Activated B cell treated with CpG ODN at 0.5 μM for 24 hours (primary cell): ENCODE data around the gene CNNM4. TPM values are rescaled to one million over a fixed set of nuclear protein-coding genes. Genes with fewer than 3 reads are reported as not detected.

Experiments
- ATAC-seq: fragments of 200-7000 bp; cut with Tn5 transposase; one replicate; pipeline ENCODE4 v1.10.0; 2021; ENCODE audit warnings: low read depth, mild to moderate bottlenecking, moderate library complexity
- CTCF ChIA-PET: fragments of 350-600 bp; sonication (Branson Sonifier 250); formaldehyde crosslinking; loops from one replicate; lab custom pipeline; 2021; ENCODE audit warnings: antibody characterized with exemption; lab: Charles Lee
- POLR2A ChIA-PET: fragments of 350-600 bp; sonication (Branson Sonifier 250); formaldehyde crosslinking; loops from one replicate; lab custom pipeline; 2021; ENCODE audit warnings: antibody characterized with exemption; lab: Charles Lee
- DNase-seq: peaks from one replicate; pipeline ENCODE4 v3.0.0; 2022
- H3K27ac Mint-ChIP-seq: one replicate; pipeline ENCODE4 v1.8.0; 2020; ENCODE audit warnings: mixed read lengths
- H3K27me3 Mint-ChIP-seq: one replicate; pipeline ENCODE4 v1.8.0; 2021; ENCODE audit warnings: mixed read lengths
- H3K36me3 Mint-ChIP-seq: one replicate; pipeline ENCODE4 v1.8.0; 2021; ENCODE audit warnings: low read depth, mixed read lengths
- H3K4me1 Mint-ChIP-seq: one replicate; pipeline ENCODE4 v1.8.0; 2021; ENCODE audit warnings: mixed read lengths
- H3K4me3 Mint-ChIP-seq: one replicate; pipeline ENCODE4 v1.8.0; 2020; ENCODE audit warnings: mild to moderate bottlenecking, mixed read lengths
- H3K9me3 Mint-ChIP-seq: one replicate; pipeline ENCODE4 v1.8.0; 2020; ENCODE audit warnings: mixed read lengths
- intact Hi-C: fragments of 100-400 bp; cut with micrococcal nuclease; formaldehyde crosslinking; loops from one replicate; pipeline ENCODE4 v1.15.1; 2024
- total RNA-seq: library from RNA; stranded (reverse); gene quantifications from 2 replicates; pipeline ENCODE4 v1.2.3, GENCODE V29; 2022
- TF ChIP-seq, protein P1 (sequence below): fragments of 200-600 bp; IDR thresholded peaks from one replicate; pipeline ENCODE4 v1.8.0; 2022; ENCODE audit warnings: antibody characterized with exemption, mild to moderate bottlenecking

Gene CNNM4
- total RNA-seq, 1 donor from 2014 or later, result 10.0 TPM

DNA sequence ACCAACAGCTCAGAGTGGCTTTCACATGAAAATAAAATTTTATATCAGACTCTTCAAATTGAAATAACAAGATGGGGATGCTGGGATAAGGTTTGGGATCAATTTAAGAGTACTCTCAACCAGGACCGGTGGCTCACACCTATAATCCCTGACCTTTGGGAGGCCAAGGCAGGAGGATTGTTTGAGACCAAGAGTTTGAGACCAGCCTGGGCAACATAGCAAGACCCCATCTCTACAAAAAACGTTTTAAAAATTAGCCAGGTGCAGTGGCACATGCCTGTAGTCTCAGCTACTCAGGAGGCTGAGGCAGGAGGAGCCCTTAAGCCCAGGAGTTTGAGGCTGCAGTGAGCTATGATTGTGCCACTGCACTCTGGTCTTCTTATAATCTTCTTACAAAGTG, 23.5 kb upstream of the CNNM4 start:
- H3K27me3 Mint-ChIP-seq, result no peaks in the 10 kb centered on the region
- no peaks in the 10 kb centered on the region for H3K9me3 Mint-ChIP-seq
- H3K36me3 Mint-ChIP-seq, result peaks cover 42% of the 10 kb centered on the region
- no peak overlapping the region for H3K27ac Mint-ChIP-seq
- intact Hi-C loops, result no loop called here
- no peak overlapping the region for H3K4me3 Mint-ChIP-seq
- no peak for ATAC-seq
- TF ChIP-seq, protein P1, sequence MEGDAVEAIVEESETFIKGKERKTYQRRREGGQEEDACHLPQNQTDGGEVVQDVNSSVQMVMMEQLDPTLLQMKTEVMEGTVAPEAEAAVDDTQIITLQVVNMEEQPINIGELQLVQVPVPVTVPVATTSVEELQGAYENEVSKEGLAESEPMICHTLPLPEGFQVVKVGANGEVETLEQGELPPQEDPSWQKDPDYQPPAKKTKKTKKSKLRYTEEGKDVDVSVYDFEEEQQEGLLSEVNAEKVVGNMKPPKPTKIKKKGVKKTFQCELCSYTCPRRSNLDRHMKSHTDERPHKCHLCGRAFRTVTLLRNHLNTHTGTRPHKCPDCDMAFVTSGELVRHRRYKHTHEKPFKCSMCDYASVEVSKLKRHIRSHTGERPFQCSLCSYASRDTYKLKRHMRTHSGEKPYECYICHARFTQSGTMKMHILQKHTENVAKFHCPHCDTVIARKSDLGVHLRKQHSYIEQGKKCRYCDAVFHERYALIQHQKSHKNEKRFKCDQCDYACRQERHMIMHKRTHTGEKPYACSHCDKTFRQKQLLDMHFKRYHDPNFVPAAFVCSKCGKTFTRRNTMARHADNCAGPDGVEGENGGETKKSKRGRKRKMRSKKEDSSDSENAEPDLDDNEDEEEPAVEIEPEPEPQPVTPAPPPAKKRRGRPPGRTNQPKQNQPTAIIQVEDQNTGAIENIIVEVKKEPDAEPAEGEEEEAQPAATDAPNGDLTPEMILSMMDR, result no peak
- ChIA-PET CTCF (interaction anchor here (1.8 kb wide), 1 partner anchor 24 kb away, joined by 4 read pairs; no protein-coding TSS in a partner anchor), POLR2A (no interaction called here)
- H3K4me1 Mint-ChIP-seq, result peaks cover 33% of the 10 kb centered on the region
- DNase-seq, result no peak

DNA sequence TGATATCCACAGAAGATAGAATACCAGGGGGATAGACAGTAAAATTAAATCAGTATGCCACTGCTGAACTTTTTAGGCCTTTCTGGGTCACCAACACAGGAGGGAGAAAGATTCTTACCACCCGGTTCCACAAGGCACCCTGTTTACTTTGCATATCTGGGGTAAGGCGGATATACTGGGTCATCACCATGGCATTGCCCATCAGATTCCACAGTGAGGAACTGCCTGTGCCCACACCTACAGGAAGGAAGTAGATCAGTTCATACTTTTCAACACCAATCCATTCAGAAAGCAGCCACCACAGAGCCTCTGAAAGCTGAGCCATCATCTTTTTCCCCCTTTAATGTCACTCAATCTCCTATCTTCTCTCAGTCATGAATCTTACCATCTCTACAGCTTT, 22.9 kb upstream of the CNNM4 start:
- POLR2A ChIA-PET, result no interaction called here
- Mint-ChIP-seq H3K27me3 (no peaks in the 10 kb centered on the region), H3K9me3 (no peaks in the 10 kb centered on the region), H3K36me3 (peaks cover 39% of the 10 kb centered on the region), H3K4me1 (peaks cover 33% of the 10 kb centered on the region), H3K27ac (peak overlapping the region; percentile 57), H3K4me3 (peak overlapping the region; percentile 52)
- TF ChIP-seq, protein P1, result no peak
- ATAC-seq (no peak), DNase-seq (no peak)
- intact Hi-C loops, result no loop called here
- CTCF ChIA-PET, result no interaction called here

DNA sequence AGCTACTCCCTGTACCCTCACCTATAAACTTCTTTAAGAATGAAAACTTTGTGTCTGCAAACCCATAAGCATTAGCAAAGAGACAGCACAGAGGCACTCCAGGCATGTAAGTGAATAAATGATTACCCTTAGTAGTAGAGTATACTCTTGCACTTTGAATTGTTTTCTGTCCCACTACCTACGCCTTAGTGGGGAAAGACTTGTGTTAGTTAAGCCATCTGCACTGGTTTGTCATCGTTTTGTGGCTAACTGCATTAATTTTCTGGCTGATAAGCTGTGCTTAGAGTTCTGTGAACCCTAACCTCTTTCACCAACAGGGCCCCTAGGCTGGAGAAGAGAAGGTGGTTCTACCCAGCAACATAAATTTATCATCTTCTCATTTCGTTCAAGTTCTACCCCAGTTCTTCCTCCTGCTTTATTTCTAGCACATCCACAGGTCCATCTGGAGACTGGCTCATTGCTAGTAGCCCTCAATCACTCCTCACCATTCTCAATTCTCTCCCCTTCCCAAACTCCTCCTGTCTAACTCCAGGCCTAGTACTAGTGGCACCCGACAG, 21.5 kb upstream of the CNNM4 start:
- H3K36me3 Mint-ChIP-seq, result peaks cover 26% of the 10 kb centered on the region
- DNase-seq, result no peak
- intact Hi-C loops, result no loop called here
- peaks cover 33% of the 10 kb centered on the region for H3K4me1 Mint-ChIP-seq
- H3K9me3 Mint-ChIP-seq, result no peaks in the 10 kb centered on the region
- ATAC-seq, result no peak
- H3K27me3 Mint-ChIP-seq, result no peaks in the 10 kb centered on the region
- peak overlapping the region; percentile 94 for H3K27ac Mint-ChIP-seq
- ChIA-PET POLR2A (interaction anchor here (0.7 to 3.1 kb wide), 2 partner anchors 21 to 101 kb away, joined by 3 to 14 read pairs; partner anchors contain the start of gene CNNM4), CTCF (interaction anchor here (1.3 kb wide), 1 partner anchor 118 kb away, joined by 3 read pairs; the partner anchor contains the start of gene ANKRD39)
- peak overlapping the region; percentile 98 for H3K4me3 Mint-ChIP-seq
- TF ChIP-seq, protein P1, result no peak

DNA sequence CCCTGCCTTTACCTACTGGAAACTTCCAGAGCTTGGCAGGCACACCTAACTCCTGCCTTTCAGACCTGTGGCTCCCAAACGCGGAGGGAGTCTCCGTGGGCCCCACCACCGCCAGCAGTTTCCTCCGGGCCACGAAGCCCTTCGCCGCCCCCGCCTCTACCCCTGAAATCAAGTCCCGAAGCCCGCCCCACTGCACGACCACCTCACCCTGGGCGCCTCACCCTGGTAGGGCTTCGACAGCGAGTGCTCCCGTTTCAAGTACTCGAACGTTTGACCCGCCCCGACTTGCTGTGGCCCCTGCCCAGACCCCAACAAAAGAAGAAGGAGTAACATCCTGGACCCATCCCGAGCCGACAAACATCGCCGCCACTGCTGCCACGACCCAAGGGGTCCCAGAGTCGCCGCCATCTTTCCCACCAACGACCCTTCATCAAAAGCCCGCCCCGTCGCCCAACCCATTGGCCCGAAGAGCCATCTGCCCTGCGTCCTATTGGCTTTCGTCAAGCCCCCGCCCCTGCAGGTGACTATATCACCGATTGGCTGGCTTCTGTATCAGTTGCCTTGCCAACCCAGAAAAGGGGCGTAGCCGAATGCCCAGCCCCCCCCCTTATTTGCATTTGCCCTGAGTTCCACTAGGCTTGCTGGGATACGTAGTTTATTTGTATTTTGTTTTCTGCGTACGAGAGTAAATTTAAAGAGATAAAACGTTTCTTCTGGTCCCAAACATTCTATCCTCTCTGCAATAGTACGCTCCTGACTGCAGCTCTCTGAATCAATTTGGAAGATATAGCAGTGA, 20.9 kb upstream of the CNNM4 start, which contains the start of gene LMAN2L:
Gene LMAN2L, minus strand, starts transcription at position 432 of the 796 bp plus-strand sequence. Its CDS starts 24 bp downstream, at position 408.
- TF ChIP-seq, protein P1, result no peak
- ChIA-PET POLR2A (interaction anchor here (3.1 kb wide), 1 partner anchor 21 kb away, joined by 14 read pairs; the partner anchor contains the start of gene CNNM4), CTCF (interaction anchor here (0.6 to 1.3 kb wide), 3 partner anchors 24 to 118 kb away, joined by 3 to 4 read pairs (median 3); partner anchors contain the start of gene ANKRD39)
- Mint-ChIP-seq H3K9me3 (no peaks in the 10 kb centered on the region), H3K4me3 (peak within 1 kb of the TSS; percentile 98), H3K4me1 (peaks cover 33% of the 10 kb centered on the region), H3K36me3 (peaks cover 19% of the 10 kb centered on the region), H3K27me3 (no peaks in the 10 kb centered on the region), H3K27ac (peak within 1 kb of the TSS; percentile 94)
- peak; percentile 88 for DNase-seq
- intact Hi-C loops, result loop anchor here (1.0 kb wide), 5 partner anchors 20 to 118 kb away; partner anchors contain the start of genes ANKRD39, CNNM3, CNNM4 and KANSL3
- peak; percentile 99 for ATAC-seq

DNA sequence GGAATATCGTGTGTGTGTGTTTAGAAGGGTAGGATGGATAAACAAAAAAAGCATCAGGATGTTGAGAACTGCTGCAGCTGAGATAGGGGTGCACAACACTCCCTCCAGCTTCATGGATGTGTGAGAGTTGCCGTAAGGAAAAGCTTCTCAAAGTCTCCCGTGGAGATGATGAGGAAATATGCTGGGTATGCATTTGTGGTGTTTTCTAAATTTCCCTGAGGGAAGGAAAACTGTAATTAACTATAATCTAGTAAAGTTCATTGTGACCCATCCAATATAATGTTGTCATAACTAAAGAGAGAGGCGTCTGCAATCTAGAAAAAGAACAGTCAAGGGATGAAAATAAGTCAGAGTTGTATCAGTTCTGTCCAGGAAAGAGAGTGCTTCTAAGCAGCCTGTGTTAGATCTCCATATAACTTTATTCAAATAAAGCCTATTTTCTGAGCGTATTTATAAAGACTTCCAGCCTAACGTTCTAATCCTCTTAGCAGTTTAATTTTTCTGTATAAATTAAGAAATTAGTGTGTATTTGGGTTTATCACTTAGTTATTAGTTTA, 13.6 kb upstream of the CNNM4 start:
- DNase-seq, result no peak
- ChIA-PET POLR2A (no interaction called here), CTCF (no interaction called here)
- intact Hi-C loops, result no loop called here
- Mint-ChIP-seq H3K27me3 (no peaks in the 10 kb centered on the region), H3K4me1 (no peaks in the 10 kb centered on the region), H3K27ac (no peak overlapping the region), H3K36me3 (no peaks in the 10 kb centered on the region), H3K4me3 (no peak overlapping the region), H3K9me3 (no peaks in the 10 kb centered on the region)
- ATAC-seq, result no peak
- TF ChIP-seq, protein P1, result no peak
